SHP77 treated with DMSO at 0.1 percent for 48 hours (cell line): ENCODE data around the gene TMEM204.

Source experiments
- DNase-seq: peaks from one replicate; lab custom pipeline; 2025; lab: John Stamatoyannopoulos, UW

Gene TMEM204

GRCh38 chr16:1538804-1539520, 5.5 kb downstream of the TMEM204 start:
- DNase-seq: no peak

- no peak for DNase-seq
Observed at GRCh38 chr16:1539720-1540555, 6.5 kb downstream of the TMEM204 start.

GRCh38 chr16:1540556-1540855, 7.0 kb downstream of the TMEM204 start:
- no peak for DNase-seq

GRCh38 chr16:1541293-1542165, 8.1 kb downstream of the TMEM204 start:
- no peak for DNase-seq

- DNase-seq: no peak
Observed at GRCh38 chr16:1542166-1542500, 8.7 kb downstream of the TMEM204 start.

GRCh38 chr16:1542533-1542932, 9.1 kb downstream of the TMEM204 start:
- DNase-seq: no peak

- no peak for DNase-seq
Observed at GRCh38 chr16:1543085-1543896, 9.8 kb downstream of the TMEM204 start.

GRCh38 chr16:1545044-1546040, 11.9 kb downstream of the TMEM204 start:
- DNase-seq: no peak

- no peak for DNase-seq
Observed at GRCh38 chr16:1546430-1546829, 13.0 kb downstream of the TMEM204 start.

GRCh38 chr16:1548233-1548632, 14.8 kb downstream of the TMEM204 start:
- DNase-seq: no peak

GRCh38 chr16:1548727-1549126, 15.3 kb downstream of the TMEM204 start:
- DNase-seq: no peak

GRCh38 chr16:1550069-1550468, 16.6 kb downstream of the TMEM204 start:
- DNase-seq: no peak

GRCh38 chr16:1550696-1551095, 17.2 kb downstream of the TMEM204 start:
- no peak for DNase-seq

- DNase-seq: no peak
Observed at GRCh38 chr16:1551166-1551565, 17.7 kb downstream of the TMEM204 start.

GRCh38 chr16:1552129-1552528, 18.7 kb downstream of the TMEM204 start:
- no peak for DNase-seq

- no peak for DNase-seq
Observed at GRCh38 chr16:1553946-1554825, 20.7 kb downstream of the TMEM204 start.

GRCh38 chr16:1554826-1555445, 21.5 kb downstream of the TMEM204 start:
- no peak for DNase-seq

- DNase-seq: no peak
Observed at GRCh38 chr16:1556254-1556653, 22.8 kb downstream of the TMEM204 start.

GRCh38 chr16:1557074-1557473, 23.6 kb downstream of the TMEM204 start:
- DNase-seq: no peak
